NCI-H2196 (cell line): Measurements from ENCODE around the gene FAM117B.
"Not testable (repeated sequence)": the region's sequence is repeated elsewhere in the genome, so short reads cannot be mapped to it uniquely, and the experiment has no call there.

Source experiments
- DNase-seq: peaks from one replicate; lab custom pipeline; 2025; ENCODE audit not compliant: unreplicated experiment; lab: John Stamatoyannopoulos, UW

FAM117B gene

GRCh38 chr2:202636213-202636513 is 1.4 kb downstream of the FAM117B start:
- DNase-seq = no peak

GRCh38 chr2:202638721-202639120 is 4.0 kb downstream of the FAM117B start:
- no peak for DNase-seq

GRCh38 chr2:202639231-202639630 is 4.5 kb downstream of the FAM117B start:
- DNase-seq = no peak

DNA sequence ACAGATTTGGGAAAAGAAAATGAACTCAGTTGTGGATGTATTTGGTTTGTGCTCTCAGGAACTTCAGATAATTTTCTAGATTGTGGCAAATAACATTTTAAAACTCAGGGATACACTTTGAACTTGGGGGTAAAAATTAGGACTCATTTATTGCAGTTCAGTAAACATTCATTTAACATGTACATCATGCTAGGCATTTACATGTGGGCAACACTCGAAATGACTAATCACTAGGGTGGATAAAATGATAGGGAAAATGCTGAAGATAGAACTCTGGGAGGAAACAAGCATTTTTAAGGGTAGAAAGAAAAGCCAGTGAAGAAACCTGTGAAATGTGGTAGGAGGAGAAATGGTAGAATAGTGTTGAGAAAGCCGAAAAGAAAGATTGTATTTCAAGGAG is 7.8 kb downstream of the FAM117B start:
- DNase-seq = no peak

GRCh38 chr2:202643012-202643858 is 8.5 kb downstream of the FAM117B start:
- DNase-seq = no peak

GRCh38 chr2:202652119-202652518 is 17.4 kb downstream of the FAM117B start:
- no peak for DNase-seq

- DNase-seq = no peak
These were observed 19.1 kb downstream of the FAM117B start for GRCh38 chr2:202653890-202654289.

DNA sequence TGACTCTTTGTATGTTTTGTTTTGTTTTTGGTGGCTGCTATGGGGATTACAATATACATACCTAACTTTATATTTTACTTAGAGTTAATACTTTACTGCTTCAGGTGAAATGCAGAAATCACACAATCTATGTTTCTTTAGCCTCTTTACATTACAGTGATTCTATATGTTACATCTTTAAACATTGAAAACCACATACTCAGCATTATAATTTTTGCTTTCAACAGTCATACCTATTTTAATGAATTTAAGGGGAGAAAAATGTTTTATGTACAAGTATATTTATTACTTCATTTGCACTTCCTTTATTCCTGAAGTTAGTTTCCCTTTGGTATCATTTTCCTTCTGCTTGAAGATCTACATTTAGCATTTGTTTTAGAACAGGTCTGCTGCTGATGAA is 23.1 kb downstream of the FAM117B start:
- no peak for DNase-seq

DNA sequence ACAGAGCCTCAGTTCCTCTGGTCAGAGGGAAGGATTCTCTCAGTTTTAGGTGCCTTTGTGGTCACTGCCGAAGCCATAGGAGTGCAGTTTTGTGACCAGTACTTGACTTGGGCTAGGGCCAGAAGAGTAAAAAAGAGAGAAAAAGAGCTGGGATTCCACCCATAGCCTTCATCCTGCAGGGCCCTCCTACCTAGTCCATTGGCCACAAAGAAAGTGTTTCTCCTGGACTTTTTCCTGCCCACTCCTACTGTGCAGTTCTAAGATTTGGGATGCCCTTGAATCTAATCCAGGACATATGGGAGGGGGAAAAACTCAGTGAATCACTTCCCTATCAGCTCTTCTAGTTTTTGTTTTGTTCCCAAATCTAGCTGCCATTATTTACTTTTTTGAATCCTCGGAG is 26.0 kb downstream of the FAM117B start:
- DNase-seq = no peak

DNA sequence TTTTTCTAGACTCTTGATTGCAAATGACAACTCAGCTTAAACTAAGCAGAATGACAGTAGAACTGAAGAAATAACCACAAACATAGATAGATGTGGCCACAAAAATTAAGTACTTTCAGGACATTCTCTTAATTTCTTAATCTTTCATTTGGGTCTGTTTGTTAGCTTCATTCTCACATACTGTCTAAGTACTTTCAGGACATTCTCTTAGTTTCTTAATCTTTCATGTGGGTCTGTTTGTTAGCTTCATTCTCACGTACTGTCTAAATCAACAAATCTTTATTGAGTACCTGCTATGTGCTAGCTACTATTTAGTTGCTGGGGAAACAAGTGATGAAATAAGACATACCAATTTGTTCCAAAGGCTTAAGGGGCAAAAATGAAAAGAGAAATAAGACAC is 35.1 kb downstream of the FAM117B start:
- no peak for DNase-seq

DNA sequence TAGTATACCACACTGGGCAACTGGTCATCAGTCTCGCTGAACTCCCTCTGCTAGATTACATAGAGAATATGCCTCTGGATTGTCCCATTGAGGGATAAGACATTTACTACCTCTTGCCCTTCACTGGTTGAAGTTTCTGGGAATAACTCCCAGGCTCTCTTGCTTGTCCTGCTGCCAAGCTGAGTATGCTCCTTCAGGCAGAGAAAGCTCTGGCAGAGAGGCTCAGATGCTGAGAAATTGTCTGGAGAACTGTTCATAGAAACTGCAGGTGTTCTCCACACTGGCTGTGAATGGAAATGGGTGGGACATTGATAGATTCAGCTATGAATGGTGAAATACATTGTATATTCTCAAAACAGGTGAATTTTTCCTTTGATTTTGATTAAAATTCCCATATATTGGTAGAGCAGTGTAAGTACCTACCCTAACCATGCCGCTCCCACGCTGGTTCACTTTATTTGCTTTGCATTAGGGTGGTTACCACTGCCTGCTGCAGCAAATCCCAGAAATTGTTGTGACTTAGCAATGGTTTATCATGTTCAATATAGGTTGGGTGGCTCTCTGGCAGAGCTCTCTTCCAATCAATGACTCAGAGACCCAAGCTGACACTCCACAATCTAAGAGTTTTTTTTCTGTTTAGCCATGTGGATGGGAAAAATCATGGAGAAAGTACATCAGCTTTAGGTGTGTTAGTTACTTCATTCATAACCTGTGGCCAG is 36.7 kb downstream of the FAM117B start:
- DNase-seq = no peak

- not testable (repeated sequence) for DNase-seq
These were observed 40.3 kb downstream of the FAM117B start for GRCh38 chr2:202675097-202675496.

DNA sequence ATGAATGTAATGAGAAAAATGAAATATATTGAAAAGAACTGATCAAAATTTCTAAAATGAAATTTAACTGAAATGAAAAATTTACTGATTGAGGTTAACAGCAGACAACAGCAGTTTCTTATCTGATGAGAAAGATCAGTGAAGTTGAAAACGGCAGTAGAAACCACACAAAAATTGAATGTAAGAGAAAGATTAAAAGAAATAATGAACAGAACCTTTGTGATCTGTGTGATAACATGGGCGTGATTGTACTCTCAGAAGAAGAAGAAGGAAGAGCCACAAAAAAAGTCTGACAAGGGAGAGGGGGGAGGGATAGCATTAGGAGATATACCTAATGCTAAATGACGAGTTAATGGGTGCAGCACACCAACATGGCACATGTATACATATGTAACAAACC is 45.2 kb downstream of the FAM117B start:
- no peak for DNase-seq

DNA sequence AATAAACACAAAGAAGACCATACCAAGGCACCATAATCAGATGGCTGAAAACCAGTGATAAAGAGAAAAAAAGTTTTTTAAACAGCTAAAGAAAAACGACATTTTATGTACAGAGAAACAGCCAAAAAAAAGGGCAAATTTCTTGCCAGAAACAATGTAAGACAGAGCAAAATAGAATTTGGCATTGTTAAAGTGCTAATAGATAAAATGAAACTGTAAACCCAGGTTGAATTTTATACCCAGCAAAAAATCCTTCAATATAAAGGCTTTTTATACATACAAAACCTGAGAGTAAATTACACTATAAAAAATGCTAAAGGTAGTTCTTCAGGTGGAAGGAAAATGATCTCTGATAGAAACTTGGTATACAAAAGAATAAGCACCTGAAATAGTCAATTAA is 45.7 kb downstream of the FAM117B start:
- no peak for DNase-seq

DNA sequence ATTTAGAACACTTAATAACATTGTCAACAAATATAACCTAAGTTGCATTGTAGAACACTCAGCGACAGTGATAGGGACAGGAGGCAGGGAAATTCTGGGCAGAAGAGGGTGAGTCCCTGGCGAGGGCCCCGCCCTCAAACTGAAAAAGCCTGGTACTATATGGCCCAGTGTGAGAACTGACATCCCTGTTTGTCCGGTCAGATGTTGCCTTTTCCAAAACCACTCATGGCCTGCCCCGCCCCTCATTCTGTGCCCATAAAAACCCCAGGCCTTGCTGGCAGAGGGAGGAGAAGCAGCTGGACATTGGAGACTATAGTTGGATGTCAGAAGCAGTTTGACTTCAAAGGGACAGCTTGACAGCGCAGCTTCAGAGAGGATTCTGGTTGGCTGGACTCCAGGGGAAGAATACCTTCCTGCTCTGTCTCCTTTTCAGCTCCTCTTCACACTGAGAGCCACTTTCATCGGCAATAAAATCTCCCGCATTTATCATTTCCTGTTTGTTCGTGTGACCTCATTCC is 47.0 kb downstream of the FAM117B start:
- no peak for DNase-seq

DNA sequence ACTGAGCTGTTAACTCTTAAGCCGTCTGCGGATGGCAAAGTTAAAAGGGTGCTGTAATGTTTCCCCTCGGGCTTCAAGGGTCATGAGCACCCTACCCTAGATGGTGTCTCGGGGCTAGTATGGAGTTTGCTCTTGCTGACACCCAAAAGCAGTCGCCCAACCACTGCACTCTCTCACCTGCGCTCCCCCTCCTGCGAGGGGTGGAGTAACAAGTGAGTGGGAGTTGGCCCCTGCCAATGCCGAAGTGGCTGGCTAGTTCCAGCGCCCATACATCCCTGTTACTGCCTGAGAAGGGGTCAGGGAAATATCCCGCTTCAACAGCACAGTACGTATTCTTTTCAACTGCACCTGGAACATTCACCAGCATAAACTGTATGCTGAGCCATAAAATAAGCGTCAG is 47.5 kb downstream of the FAM117B start:
- DNase-seq = no peak

DNA sequence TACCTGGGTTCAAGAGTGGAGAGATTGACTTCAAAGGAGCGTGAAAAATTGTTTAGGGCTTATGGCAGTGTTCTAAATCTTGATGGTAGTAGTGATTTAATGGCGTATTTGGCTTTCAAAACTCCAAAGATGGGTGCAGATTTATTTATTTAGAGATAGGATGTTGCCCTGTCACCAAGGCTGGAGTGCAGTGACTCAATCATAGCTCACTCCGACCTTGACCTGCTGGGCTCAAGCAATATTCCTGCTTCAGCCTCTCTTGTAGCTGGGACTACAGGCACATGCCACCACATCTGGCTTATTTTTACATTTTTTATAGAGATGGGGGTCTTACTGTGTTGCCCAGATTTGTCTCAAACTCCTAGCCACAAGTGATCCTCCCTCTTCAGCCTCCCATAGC is 52.5 kb downstream of the FAM117B start:
- no peak for DNase-seq

GRCh38 chr2:202689459-202689858 is 54.7 kb downstream of the FAM117B start:
- no peak for DNase-seq

DNA sequence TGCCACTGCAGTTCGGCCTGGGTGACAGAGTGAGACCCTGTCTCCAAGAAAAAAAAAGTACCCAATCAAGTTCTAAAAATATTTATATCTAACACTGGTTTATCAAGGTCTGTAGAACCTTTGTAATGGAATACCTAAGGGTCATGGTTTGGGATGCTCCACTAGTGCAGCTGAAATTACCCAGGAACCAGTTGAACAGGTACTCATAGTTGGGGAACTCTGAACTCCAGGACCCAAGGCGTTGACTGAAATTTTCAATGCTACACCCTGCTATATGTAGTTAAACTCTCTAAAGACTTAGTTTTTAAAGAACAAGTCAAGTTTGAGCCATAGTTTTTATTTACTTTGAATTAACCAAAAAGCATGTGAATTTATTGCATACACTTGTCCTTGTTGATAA is 55.1 kb downstream of the FAM117B start:
- DNase-seq = no peak

DNA sequence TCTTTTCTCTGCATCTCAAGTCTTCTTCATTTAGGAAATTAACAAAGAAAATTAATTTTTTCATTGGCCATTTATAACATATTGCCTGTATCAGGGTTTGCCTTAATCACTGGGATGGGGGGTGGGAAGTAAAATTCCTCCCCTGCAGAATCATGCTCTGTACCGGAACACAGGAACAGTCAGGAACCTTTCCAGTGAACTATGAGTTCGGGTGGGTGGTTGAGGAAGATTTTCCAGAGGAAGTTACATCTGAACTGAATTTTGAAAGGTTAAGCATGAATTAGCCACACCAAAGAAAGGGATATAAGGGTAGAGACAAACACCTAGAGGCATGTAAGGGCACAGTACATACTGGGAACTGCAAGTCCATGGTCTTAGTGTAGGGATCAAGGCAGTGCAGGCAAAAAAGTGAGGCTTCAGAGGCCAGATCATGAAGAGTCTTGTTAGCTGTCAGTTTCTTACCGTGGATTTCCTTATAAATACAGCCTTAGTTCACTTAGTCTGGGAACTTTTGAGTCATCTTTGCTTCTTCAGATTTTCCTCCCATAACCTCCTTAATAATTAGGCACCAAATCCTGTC is 55.6 kb downstream of the FAM117B start:
- DNase-seq = no peak

DNA sequence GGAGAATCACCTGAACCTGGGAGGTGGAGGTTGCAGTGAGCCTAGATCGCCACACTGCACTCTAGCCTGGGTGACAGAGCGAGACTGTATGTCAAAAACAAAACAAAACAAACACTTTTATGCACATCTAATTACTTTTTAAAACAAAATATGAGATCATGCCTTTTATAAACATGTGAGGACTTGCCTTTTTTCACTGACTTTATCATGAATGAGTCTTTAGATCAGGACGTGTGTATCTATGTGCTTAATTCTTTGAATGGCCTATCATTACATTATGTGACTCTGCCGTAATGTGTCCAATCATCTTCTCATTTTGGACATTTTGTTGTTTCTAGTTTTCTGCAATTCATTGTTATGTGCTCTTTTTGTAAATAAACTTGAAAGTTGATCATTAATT is 58.7 kb downstream of the FAM117B start:
- DNase-seq = no peak

DNA sequence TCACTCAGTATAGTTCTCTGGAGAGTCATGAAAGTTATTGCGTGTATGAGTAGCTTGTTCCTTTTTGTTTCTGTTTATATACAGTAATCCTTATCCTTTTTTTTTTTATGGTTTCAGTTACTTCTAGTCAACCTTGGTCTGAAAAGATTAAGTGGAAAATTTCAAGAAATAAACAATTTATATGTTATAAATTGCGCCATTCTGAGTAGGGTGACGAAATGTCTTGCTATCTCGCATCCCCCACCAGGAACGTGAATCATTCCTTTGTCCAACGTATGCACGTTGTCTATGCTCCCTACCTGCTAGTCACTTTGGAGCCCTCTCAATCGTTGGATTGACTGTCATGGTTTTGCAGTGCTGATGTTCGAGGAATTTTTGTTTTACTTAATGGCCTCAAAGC is 60.4 kb downstream of the FAM117B start:
- no peak for DNase-seq
